Activated naive CD4-positive, alpha-beta T cell treated with anti-CD3 and anti-CD28 coated beads, Interleukin-2, amount 10 ng/mL, durations not matched to agents 7 days and 5 days (primary cell): Measurements from ENCODE around the gene PTPRD.

Experiments used
- CTCF ChIA-PET: fragments of 350-600 bp; sonication (Branson Sonifier 250); formaldehyde crosslinking; loops from one replicate; lab custom pipeline; 2021; ENCODE audit warnings: antibody characterized with exemption; lab: Charles Lee
- DNase-seq: peaks from one replicate; pipeline ENCODE4 v3.0.0-alpha.2; 2020
- H3K27ac Mint-ChIP-seq: one replicate; pipeline ENCODE4 v1.8.0; 2021; ENCODE audit warnings: mild to moderate bottlenecking, moderate library complexity, mixed read lengths
- H3K27me3 Mint-ChIP-seq: one replicate; pipeline ENCODE4 v1.8.0; 2021; ENCODE audit warnings: mild to moderate bottlenecking, mixed read lengths
- H3K36me3 Mint-ChIP-seq: one replicate; pipeline ENCODE4 v1.8.0; 2021; ENCODE audit warnings: mixed read lengths
- H3K4me1 Mint-ChIP-seq: one replicate; pipeline ENCODE4 v1.8.0; 2021; ENCODE audit warnings: mixed read lengths
- H3K4me3 Mint-ChIP-seq: one replicate; pipeline ENCODE4 v1.8.0; 2021; ENCODE audit warnings: mild to moderate bottlenecking, moderate library complexity, mixed read lengths
- H3K9me3 Mint-ChIP-seq: one replicate; pipeline ENCODE4 v1.8.0; 2021; ENCODE audit warnings: mixed read lengths

PTPRD gene

DNA sequence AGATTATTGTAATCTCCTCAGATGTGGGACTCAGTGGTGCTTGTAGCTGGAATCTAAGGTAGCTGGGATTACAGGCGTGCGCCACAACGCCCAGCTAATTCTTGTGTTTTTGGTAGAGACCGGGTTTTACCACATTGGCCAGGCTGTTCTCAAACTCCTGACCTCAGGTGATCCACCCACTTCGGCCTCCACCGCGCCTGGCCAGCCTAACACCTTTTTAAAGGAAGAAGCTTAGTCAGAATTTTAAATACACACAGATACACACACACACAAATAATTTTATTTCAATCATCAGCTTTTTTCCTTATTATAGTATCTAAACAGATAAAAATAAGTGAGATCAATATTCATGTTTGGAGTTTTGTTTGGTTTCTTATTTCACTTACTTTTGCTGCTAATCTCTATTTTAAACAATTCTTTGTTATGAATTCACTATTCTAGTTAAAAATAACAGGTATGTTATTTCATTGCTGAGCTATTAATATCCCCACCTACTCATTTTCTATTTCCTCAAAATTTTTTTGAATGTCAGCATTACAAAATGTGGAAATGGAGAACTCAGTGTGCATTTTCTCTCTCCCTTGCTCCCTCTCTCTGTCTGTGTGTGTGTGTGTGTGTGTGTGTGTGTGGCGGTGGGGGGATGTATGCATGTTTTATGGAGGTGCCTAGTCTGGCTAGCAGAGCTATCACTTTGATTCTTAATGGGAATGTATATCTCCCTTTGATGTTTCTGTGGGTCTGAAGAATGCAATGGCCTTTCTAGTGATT lies 1852.6 kb downstream of the PTPRD start:
- CTCF ChIA-PET: no interaction called here

DNA sequence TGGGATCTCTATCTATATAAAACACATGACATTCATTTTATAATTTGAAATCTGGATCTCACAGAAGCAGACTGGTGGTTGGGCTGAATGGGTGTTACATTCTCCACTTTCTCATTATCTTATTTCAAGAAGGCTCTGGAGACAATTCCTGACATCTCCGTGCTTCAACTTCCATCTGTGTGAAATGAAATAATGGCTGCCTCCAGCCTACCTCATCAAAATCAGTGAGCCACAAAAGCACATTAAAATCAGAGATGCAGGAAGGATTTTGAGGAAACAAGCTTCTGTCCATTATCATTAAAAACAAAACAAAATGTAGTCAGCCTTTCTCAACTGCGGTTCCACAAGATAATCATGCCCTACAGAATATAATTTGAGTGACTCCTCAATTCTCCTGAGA lies 1854.9 kb downstream of the PTPRD start:
- no peaks in the 10 kb centered on the region for H3K9me3 Mint-ChIP-seq
- CTCF ChIA-PET: no interaction called here
- no peaks in the 10 kb centered on the region for H3K36me3 Mint-ChIP-seq
- H3K27ac Mint-ChIP-seq: no peak overlapping the region
- no peak overlapping the region for H3K4me3 Mint-ChIP-seq
- no peak for DNase-seq
- H3K27me3 Mint-ChIP-seq: no peaks in the 10 kb centered on the region
- H3K4me1 Mint-ChIP-seq: no peaks in the 10 kb centered on the region

More for the DNA sequence above, 1852.6 kb downstream of the PTPRD start:
- H3K4me1 Mint-ChIP-seq: no peaks in the 10 kb centered on the region
- H3K4me3 Mint-ChIP-seq: no peak overlapping the region
- H3K27ac Mint-ChIP-seq: no peak overlapping the region
- H3K9me3 Mint-ChIP-seq: no peaks in the 10 kb centered on the region
- no peak for DNase-seq
- no peaks in the 10 kb centered on the region for H3K27me3 Mint-ChIP-seq
- no peaks in the 10 kb centered on the region for H3K36me3 Mint-ChIP-seq

GRCh38 chr9:8754751-8755150 lies 1858.1 kb downstream of the PTPRD start:
- no peaks in the 10 kb centered on the region for H3K36me3 Mint-ChIP-seq
- no peak overlapping the region for H3K4me3 Mint-ChIP-seq
- no peak for DNase-seq
- H3K27me3 Mint-ChIP-seq: no peaks in the 10 kb centered on the region
- H3K27ac Mint-ChIP-seq: no peak overlapping the region
- H3K9me3 Mint-ChIP-seq: no peaks in the 10 kb centered on the region
- H3K4me1 Mint-ChIP-seq: no peaks in the 10 kb centered on the region
- CTCF ChIA-PET: no interaction called here

DNA sequence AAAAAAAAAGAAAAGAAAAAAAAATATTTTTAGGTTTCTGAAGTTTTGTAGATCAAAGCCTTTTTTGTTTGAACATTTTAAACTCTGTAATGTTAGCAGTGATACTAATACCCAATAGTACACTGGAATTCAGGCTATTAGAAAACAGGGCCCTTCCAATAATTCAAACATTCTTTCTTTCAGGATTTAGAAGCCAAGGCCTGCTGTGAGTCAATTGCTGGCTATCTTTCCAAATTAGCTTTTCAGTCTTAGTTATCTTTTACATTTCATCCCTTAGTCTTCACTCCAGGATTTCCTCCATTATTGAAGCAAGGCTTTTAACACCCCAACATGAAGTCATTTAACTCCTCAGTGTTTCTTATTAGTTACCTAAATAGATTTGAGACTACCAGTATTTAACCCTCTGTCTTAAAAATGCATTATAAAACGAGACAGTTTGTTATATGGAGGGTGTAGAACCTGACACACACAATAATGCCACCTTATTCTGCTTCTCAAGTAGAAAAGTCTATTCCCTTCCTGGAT lies 1861.3 kb downstream of the PTPRD start:
- Mint-ChIP-seq H3K36me3 (no peaks in the 10 kb centered on the region), H3K9me3 (no peaks in the 10 kb centered on the region)
- CTCF ChIA-PET: no interaction called here

GRCh38 chr9:8750639-8751051 lies 1862.2 kb downstream of the PTPRD start:
- no peaks in the 10 kb centered on the region for H3K36me3 Mint-ChIP-seq
- no peak overlapping the region for H3K27ac Mint-ChIP-seq
- no peaks in the 10 kb centered on the region for H3K27me3 Mint-ChIP-seq
- CTCF ChIA-PET: no interaction called here
- H3K4me3 Mint-ChIP-seq: no peak overlapping the region
- no peaks in the 10 kb centered on the region for H3K4me1 Mint-ChIP-seq
- no peak for DNase-seq
- no peaks in the 10 kb centered on the region for H3K9me3 Mint-ChIP-seq

More for the DNA sequence above, 1861.3 kb downstream of the PTPRD start:
- Mint-ChIP-seq H3K4me1 (no peaks in the 10 kb centered on the region), H3K4me3 (no peak overlapping the region), H3K27me3 (no peaks in the 10 kb centered on the region), H3K27ac (no peak overlapping the region)
- DNase-seq: no peak

DNA sequence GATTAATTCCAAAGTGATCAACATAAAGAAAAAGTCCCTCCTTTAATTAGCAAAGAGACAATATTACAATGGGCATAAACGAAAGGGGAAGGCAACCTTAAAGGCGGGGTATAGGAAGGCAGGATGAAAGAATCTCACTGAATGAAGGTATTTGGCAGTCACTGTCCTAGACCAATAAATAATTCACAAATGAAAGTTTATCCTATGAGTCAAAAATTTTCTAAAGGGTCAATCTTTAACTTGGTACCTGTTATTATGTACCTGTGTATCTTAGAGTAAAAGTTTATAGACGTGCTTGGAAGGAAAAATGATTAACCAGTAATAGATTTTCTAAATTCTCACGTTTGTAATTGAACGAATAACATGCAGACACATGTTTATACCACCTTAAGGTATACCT lies 1867.5 kb downstream of the PTPRD start:
- CTCF ChIA-PET: no interaction called here
- DNase-seq: no peak
- H3K36me3 Mint-ChIP-seq: no peaks in the 10 kb centered on the region
- no peaks in the 10 kb centered on the region for H3K27me3 Mint-ChIP-seq
- no peaks in the 10 kb centered on the region for H3K4me1 Mint-ChIP-seq
- no peak overlapping the region for H3K27ac Mint-ChIP-seq
- no peaks in the 10 kb centered on the region for H3K9me3 Mint-ChIP-seq
- no peak overlapping the region for H3K4me3 Mint-ChIP-seq

DNA sequence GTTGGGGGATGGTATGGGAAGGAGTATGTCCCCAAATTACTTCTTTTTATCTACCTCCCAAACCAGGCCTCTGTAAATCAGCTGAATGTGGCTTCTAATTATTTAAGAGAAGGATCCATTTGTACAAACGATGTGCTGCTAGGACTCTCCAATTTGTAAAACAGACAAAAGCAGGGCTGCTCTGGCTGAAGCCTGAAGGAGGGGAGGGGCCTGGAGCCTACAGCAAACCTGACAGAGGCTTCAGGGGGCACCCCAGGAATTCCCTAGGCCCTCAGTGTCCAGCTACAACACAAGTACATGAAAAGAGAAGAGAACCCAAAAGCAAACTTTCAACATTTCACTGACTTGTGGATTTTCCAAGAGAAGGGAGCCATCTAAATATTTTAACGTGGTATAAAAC lies 1873.9 kb downstream of the PTPRD start:
- no peaks in the 10 kb centered on the region for H3K27me3 Mint-ChIP-seq
- no peak for DNase-seq
- CTCF ChIA-PET: no interaction called here
- H3K4me3 Mint-ChIP-seq: no peak overlapping the region
- H3K9me3 Mint-ChIP-seq: no peaks in the 10 kb centered on the region
- H3K27ac Mint-ChIP-seq: no peak overlapping the region
- H3K4me1 Mint-ChIP-seq: no peaks in the 10 kb centered on the region
- no peaks in the 10 kb centered on the region for H3K36me3 Mint-ChIP-seq

DNA sequence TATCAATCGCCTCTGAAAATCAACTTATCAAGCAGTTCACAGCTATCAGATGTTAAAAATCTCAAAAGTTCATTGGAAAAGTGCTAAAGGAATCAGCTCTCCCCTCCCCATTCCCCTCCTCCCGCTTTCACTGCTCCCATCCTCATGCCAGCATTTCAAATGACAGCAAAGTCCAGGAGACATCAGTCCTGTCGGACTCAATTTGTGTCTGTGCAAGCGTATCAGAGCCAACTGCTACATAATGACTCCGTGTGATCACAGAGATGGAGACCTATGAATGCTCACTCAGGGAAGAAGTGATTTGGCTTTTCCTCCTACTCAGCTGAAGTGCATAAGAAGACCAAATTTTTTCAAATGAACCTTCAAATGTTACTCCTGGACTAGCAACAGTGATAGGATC lies 1876.0 kb downstream of the PTPRD start:
- H3K36me3 Mint-ChIP-seq: no peaks in the 10 kb centered on the region
- no peak overlapping the region for H3K27ac Mint-ChIP-seq
- CTCF ChIA-PET: no interaction called here
- H3K4me1 Mint-ChIP-seq: no peaks in the 10 kb centered on the region
- no peaks in the 10 kb centered on the region for H3K9me3 Mint-ChIP-seq
- H3K4me3 Mint-ChIP-seq: no peak overlapping the region
- DNase-seq: no peak
- H3K27me3 Mint-ChIP-seq: no peaks in the 10 kb centered on the region

GRCh38 chr9:8734760-8735159 lies 1878.0 kb downstream of the PTPRD start:
- Mint-ChIP-seq H3K27ac (no peak overlapping the region), H3K4me1 (no peaks in the 10 kb centered on the region), H3K9me3 (no peaks in the 10 kb centered on the region), H3K27me3 (no peaks in the 10 kb centered on the region), H3K36me3 (no peaks in the 10 kb centered on the region), H3K4me3 (no peak overlapping the region)
- CTCF ChIA-PET: no interaction called here
- DNase-seq: no peak

DNA sequence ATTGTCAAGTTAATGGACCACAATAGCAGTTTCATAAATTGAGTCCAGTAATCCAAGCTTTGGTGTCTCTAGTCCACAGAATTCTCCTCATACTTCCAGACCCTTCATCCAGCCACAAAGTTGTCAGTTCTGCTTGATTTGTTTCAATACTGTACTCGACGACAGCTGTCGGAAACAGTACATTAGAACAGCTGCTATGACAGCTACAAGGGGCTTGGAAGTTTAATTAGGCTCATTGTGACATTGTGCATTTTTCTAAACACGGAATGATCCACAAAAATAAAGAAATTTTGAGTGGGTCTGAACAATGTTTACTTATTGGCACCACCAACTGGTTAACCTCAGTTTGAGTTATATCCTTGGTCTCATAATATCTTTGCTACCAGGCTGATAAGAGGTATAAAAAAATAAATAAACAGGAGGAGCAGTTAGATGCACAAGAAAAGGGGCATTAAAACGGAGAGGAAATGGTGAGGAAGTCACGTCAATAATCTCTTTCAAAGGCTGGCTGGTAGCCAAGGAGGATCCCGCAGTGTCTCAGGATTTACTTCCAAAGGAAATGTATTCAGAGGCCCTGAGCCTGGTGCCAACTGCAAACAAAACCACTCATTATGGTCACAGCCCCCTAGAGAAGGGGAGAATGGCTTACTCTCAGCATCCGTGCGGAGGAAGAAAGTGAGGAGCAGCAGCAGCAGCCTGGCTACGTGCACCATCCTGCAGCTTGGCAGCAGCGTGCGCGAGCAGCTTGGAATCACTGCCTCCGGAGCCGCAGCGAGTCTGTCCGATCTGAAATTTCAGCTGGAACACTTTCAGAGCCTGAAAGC lies 1879.5 kb downstream of the PTPRD start:
- no peak overlapping the region for H3K4me3 Mint-ChIP-seq
- DNase-seq: no peak
- no peaks in the 10 kb centered on the region for H3K4me1 Mint-ChIP-seq
- H3K27me3 Mint-ChIP-seq: no peaks in the 10 kb centered on the region
- H3K36me3 Mint-ChIP-seq: no peaks in the 10 kb centered on the region
- CTCF ChIA-PET: no interaction called here
- no peak overlapping the region for H3K27ac Mint-ChIP-seq
- no peaks in the 10 kb centered on the region for H3K9me3 Mint-ChIP-seq

DNA sequence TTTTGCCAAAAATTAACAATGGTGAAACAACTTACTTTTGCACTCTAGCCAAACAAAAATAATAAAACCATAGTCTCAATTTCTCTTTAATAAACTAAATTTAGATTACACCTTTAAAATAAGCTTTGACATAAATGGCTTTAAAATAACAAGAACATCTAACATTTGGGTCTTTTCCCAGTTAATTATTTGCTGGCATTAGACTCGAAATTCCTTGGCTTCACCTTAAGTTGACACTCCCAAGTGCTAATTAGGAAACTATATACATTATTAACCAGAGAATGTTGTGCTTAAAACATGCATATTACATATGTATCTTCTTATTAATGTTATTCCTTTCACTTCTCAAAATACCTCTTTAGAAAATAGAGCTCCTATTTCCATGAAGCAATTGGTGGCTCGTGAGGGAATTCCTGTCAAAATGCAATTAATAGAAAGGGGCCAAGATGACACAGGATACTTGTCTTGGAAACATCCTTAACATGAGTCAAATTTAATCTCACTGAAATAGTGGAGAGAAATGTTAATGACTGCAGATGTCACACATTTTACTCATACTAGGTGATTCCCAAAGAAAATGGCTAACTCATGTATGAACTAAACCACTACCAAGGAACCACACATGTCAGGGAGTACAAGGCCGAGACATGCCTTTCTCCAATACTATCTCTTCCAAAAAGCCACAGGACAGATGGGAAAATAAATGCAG lies 1880.3 kb downstream of the PTPRD start:
- Mint-ChIP-seq H3K4me3 (no peak overlapping the region), H3K9me3 (no peaks in the 10 kb centered on the region), H3K27me3 (no peaks in the 10 kb centered on the region), H3K27ac (no peak overlapping the region), H3K4me1 (no peaks in the 10 kb centered on the region), H3K36me3 (no peaks in the 10 kb centered on the region)
- no peak for DNase-seq
- CTCF ChIA-PET: no interaction called here

GRCh38 chr9:8730618-8731017 lies 1882.2 kb downstream of the PTPRD start:
- H3K27ac Mint-ChIP-seq: no peak overlapping the region
- no peaks in the 10 kb centered on the region for H3K4me1 Mint-ChIP-seq
- CTCF ChIA-PET: no interaction called here
- no peak overlapping the region for H3K4me3 Mint-ChIP-seq
- no peaks in the 10 kb centered on the region for H3K27me3 Mint-ChIP-seq
- no peaks in the 10 kb centered on the region for H3K36me3 Mint-ChIP-seq
- DNase-seq: no peak
- no peaks in the 10 kb centered on the region for H3K9me3 Mint-ChIP-seq

DNA sequence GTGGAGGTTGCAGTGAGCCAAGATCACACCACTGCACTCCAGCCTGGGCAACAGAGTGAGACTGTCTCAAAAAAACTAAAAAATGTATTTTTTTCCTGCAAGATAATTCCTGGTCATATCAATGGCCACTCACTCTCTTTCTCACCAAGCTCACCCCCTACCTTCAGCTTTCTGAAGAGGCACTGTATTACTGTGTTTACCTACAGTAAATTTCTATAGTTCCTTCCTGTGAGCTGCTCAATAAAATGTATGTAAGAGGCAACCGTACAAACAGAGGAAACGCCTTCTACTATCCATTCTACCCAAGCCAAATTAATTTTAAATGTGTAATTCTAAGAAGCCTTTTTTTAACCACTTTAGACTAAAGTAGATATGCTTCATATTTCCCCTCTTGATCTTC lies 1883.9 kb downstream of the PTPRD start:
- no peaks in the 10 kb centered on the region for H3K27me3 Mint-ChIP-seq
- CTCF ChIA-PET: no interaction called here
- H3K9me3 Mint-ChIP-seq: no peaks in the 10 kb centered on the region
- no peaks in the 10 kb centered on the region for H3K36me3 Mint-ChIP-seq
- no peak overlapping the region for H3K4me3 Mint-ChIP-seq
- no peak for DNase-seq
- no peak overlapping the region for H3K27ac Mint-ChIP-seq
- H3K4me1 Mint-ChIP-seq: no peaks in the 10 kb centered on the region

DNA sequence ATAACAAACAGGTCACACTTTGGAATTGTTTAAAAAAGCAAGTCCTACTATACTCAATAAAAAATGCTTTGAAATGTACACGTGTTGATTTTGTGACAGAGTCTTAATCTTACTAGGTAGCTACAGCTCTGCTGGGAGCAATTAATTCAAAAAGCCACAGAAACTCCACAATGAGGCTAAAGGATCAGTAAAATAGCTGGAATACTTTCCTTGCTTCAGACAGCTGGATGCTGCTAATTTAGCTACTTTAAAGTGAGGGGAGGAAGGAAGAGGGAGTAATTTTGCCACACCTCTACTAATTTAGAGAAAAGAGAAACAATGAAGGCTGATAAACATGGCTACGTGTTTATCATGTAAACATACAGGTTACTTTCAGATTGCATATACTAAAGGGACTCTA lies 1885.6 kb downstream of the PTPRD start:
- Mint-ChIP-seq H3K9me3 (no peaks in the 10 kb centered on the region), H3K4me1 (no peaks in the 10 kb centered on the region), H3K36me3 (no peaks in the 10 kb centered on the region), H3K27me3 (no peaks in the 10 kb centered on the region), H3K27ac (no peak overlapping the region), H3K4me3 (no peak overlapping the region)
- DNase-seq: no peak
- CTCF ChIA-PET: no interaction called here
